HepG2 (cell line): ENCODE data around the gene PDZD2. TPM values are rescaled to one million over a fixed set of nuclear protein-coding genes. Genes with fewer than 3 reads are reported as not detected.
"Not testable (repeated sequence)": the region's sequence is repeated elsewhere in the genome, so short reads cannot be mapped to it uniquely, and the experiment has no call there.

Source experiments
- ATAC-seq: fragments of 200-7000 bp; cut with Tn5 transposase; 3 replicates; pipeline ENCODE4 v1.9.1; 2020; ENCODE audit warnings: mild to moderate bottlenecking, moderate library complexity
- BruUV-seq: library from RNA; stranded (reverse); fragments of 400-500 nt; replicated peaks from 2 replicates; lab custom pipeline; 2021; lab: Mats Ljungman, UMichigan
- CTCF ChIA-PET: fragments of 300-600 bp; formaldehyde crosslinking; extraction: SDS; loops from one replicate; lab custom pipeline; 2021; ENCODE audit warnings: low total read pairs, inconsistent platforms, low intra/inter-chr PET ratio; lab: Yijun Ruan, JAX
- POLR2A ChIA-PET: fragments of 350-600 bp; sonication (Branson Sonifier 250); formaldehyde crosslinking; loops from one replicate; lab custom pipeline; 2020; ENCODE audit warnings: antibody characterized with exemption, inconsistent platforms; lab: Yijun Ruan, JAX
- DNase-seq: peaks from one replicate; pipeline ENCODE4 v3.0.0-alpha.2; 2015; ENCODE audit warnings: low spot score
- FAIRE-seq: peaks from 3 replicates; lab custom pipeline; 2011; peaks lifted over from hg19 to GRCh38; lab: Jason Lieb, UNC
- H2AFZ ChIP-seq: one replicate; pipeline ENCODE4 v1.6.1; 2011; ENCODE audit warnings: low read length, inconsistent platforms
- H3K27ac ChIP-seq: fragments of 300-600 bp; 3 replicates; pipeline ENCODE4 v1.8.0; 2011; ENCODE audit warnings: mixed run types, mild to moderate bottlenecking, mixed read lengths, low read length, inconsistent platforms; ENCODE audit not compliant: insufficient read depth; ENCODE audit errors: extremely low read length
- H3K27me3 ChIP-seq, 2 experiments: fragments of 200-600 bp in 1 of 2; 2 replicates in 1 of 2; 3 replicates in 1 of 2; pipeline versions ENCODE4 v1.6.0 to v1.8.0; 2011; ENCODE audit warnings: low read length in 2 of 2, mild to moderate bottlenecking in 2 of 2, moderate library complexity in 2 of 2, inconsistent platforms in 1 of 2; ENCODE audit not compliant: insufficient read depth in 2 of 2, control insufficient read depth in 1 of 2
- H3K36me3 ChIP-seq, 2 experiments: fragments of 200-600 bp in 1 of 2; replicated peaks in 1 of 2; 2 replicates in 1 of 2; 3 replicates in 1 of 2; pipeline versions ENCODE4 v1.5.1 to v1.8.0; 2011; ENCODE audit warnings: low read length in 2 of 2, inconsistent platforms in 1 of 2; ENCODE audit not compliant: insufficient read depth in 2 of 2, control insufficient read depth in 1 of 2
- H3K4me1 ChIP-seq: 2 replicates; pipeline ENCODE4 v1.5.1; 2012; ENCODE audit warnings: low read length, inconsistent platforms; ENCODE audit not compliant: insufficient read depth
- H3K4me2 ChIP-seq: 2 replicates; pipeline ENCODE4 v1.6.0; 2011; ENCODE audit warnings: low read depth, low read length, inconsistent platforms
- H3K4me3 ChIP-seq, 3 experiments: fragments of 200-600 bp in 1 of 3; sonication (generic), shearing (Covaris generic) in 1 of 3; replicated peaks in 1 of 3; 2 replicates each; pipeline ENCODE4 v1.5.1; 2011 to 2016; ENCODE audit warnings: low read length in 3 of 3, inconsistent platforms in 2 of 3, low read depth in 2 of 3, mild to moderate bottlenecking in 2 of 3, control low read depth in 1 of 3, mixed read lengths in 1 of 3; ENCODE audit not compliant: insufficient read depth in 1 of 3
- H3K79me2 ChIP-seq: one replicate; pipeline ENCODE4 v1.6.1; 2011; ENCODE audit warnings: low read length, inconsistent platforms; ENCODE audit not compliant: insufficient read depth
- H3K9ac ChIP-seq: 2 replicates; pipeline ENCODE4 v1.6.0; 2011; ENCODE audit warnings: mild to moderate bottlenecking, low read depth, low read length, inconsistent platforms; ENCODE audit not compliant: insufficient read depth
- H3K9me3 ChIP-seq: 2 replicates; pipeline ENCODE4 v1.5.1; 2012; ENCODE audit warnings: mild to moderate bottlenecking, low read length
- H4K20me1 ChIP-seq: 2 replicates; pipeline ENCODE4 v1.6.0; 2011; ENCODE audit warnings: inconsistent platforms, mild to moderate bottlenecking, low read length, moderate library complexity; ENCODE audit not compliant: insufficient read depth
- CC2D1A ChIP-seq: sonication (generic); formaldehyde crosslinking; IDR thresholded peaks from 2 replicates; pipeline ENCODE4 v1.8.1; 2023; ENCODE audit warnings: mild to moderate bottlenecking, missing genetic modification reagents
- LCORL ChIP-seq, 2 experiments: fragments of 450-650 bp in 1 of 2; sonication (generic) in 1 of 2; formaldehyde crosslinking in 1 of 2; IDR thresholded peaks; 2 replicates each; pipeline versions ENCODE4 v1.5.0 to v1.6.1; 2017 to 2020; ENCODE audit warnings: antibody characterized with exemption in 1 of 2, missing genetic modification reagents in 1 of 2
- MAFK ChIP-seq, 2 experiments: IDR thresholded peaks in 1 of 2; conservative IDR thresholded peaks in 1 of 2; 2 replicates each; pipeline ENCODE4 v1.6.1; 2011; ENCODE audit warnings: improper control_type of control experiment in 2 of 2, low read length in 2 of 2
- SALL1 ChIP-seq: sonication (generic); formaldehyde crosslinking; IDR thresholded peaks from 2 replicates; pipeline ENCODE4 v1.8.0; 2022; ENCODE audit warnings: mild to moderate bottlenecking, missing genetic modification reagents
- SNAPC5 ChIP-seq: sonication (generic); formaldehyde crosslinking; IDR thresholded peaks from 2 replicates; pipeline ENCODE4 v1.8.1; 2023; ENCODE audit warnings: mild to moderate bottlenecking, missing genetic modification reagents, borderline replicate concordance
- ZBTB1 ChIP-seq: sonication (generic); formaldehyde crosslinking; IDR thresholded peaks from 2 replicates; pipeline ENCODE4 v1.4.0; 2020; ENCODE audit warnings: missing genetic modification reagents, borderline replicate concordance
- ZNF251 ChIP-seq: sonication (generic); formaldehyde crosslinking; IDR thresholded peaks from 2 replicates; pipeline ENCODE4 v1.9.0; 2021; ENCODE audit warnings: mild to moderate bottlenecking, missing genetic modification reagents
- ZNF326 ChIP-seq: sonication (generic); formaldehyde crosslinking; IDR thresholded peaks from 2 replicates; pipeline ENCODE4 v1.4.0; 2020; ENCODE audit warnings: missing genetic modification reagents, borderline replicate concordance
- ZNF713 ChIP-seq: sonication (generic); formaldehyde crosslinking; IDR thresholded peaks from 2 replicates; pipeline ENCODE4 v1.4.0; 2020; ENCODE audit warnings: mild to moderate bottlenecking, missing genetic modification reagents
- ZNF816 ChIP-seq: sonication (generic); formaldehyde crosslinking; IDR thresholded peaks from 2 replicates; pipeline ENCODE4 v1.8.0; 2022; ENCODE audit warnings: missing genetic modification reagents, mild to moderate bottlenecking, borderline replicate concordance
- WGBS: methylation state at CpG from one replicate; pipeline ENCODE4 v1.1.6; 2017; ENCODE audit warnings: low lambda C conversion rate; 5-methylcytosine and 5-hydroxymethylcytosine counted together
- in situ Hi-C: cut with HindIII; loops from 2 replicates; pipeline ENCODE4 v1.10.0; 2017; ENCODE audit warnings: low pct_unique_long_range_greater_than_20kb; ENCODE audit not compliant: extremely low pct_ligation_motif_present
- intact Hi-C: fragments of 100-400 bp; cut with micrococcal nuclease; formaldehyde crosslinking; loops from one replicate; pipeline ENCODE4 v1.10.0; 2022; ENCODE audit not compliant: unreplicated experiment
- polyA plus RNA-seq, 8 experiments: library from polyadenylated mRNA; depleted of rRNA in 3 of 8; stranded (reverse) in 7 of 8; unstranded in 1 of 8; fragments of >200 nt; fragmentation: Illumina TruSeq in 4 of 8; extraction: Trizol in 4 of 8; gene quantifications; 2 replicates each; pipeline versions ENCODE4 v1.2.1 to v1.2.3, GENCODE V29; 2011 to 2016; ENCODE audit warnings: low read depth in 4 of 8, missing spikeins in 1 of 8, mixed read lengths in 1 of 8; ENCODE audit not compliant: insufficient read depth in 1 of 8
- total RNA-seq, 5 experiments: library from RNA; depleted of rRNA; stranded (reverse); fragments of >200 nt; fragmentation: Illumina TruSeq; extraction: Trizol; gene quantifications; 2 replicates each; pipeline ENCODE4 v1.2.3, GENCODE V29; 2016; ENCODE audit warnings: low read depth in 1 of 5
- TF ChIP-seq, protein P1 (sequence below): sonication (generic); formaldehyde crosslinking; conservative IDR thresholded peaks from 2 replicates; pipeline ENCODE4 v1.4.0; 2020; ENCODE audit warnings: missing genetic modification reagents

The PDZD2 gene
- total and polyA plus RNA-seq, 2 of the 13 experiments (the other 11 are each of a cell fraction or from before 2014, with no cell fraction given): 0.04 TPM; not detected in 1

GRCh38 chr5:32078855-32079254 is 439.9 kb downstream of the PDZD2 start:
- H4K20me1 ChIP-seq, DNase-seq, H3K36me3 ChIP-seq, H3K79me2 ChIP-seq, H3K9me3 ChIP-seq, H3K4me3 ChIP-seq, H3K27me3 ChIP-seq, H3K27ac ChIP-seq, H3K4me1 ChIP-seq, H3K9ac ChIP-seq, FAIRE-seq, ATAC-seq, H3K4me2 ChIP-seq, POLR2A ChIA-PET, BruUV-seq, H2AFZ ChIP-seq, CTCF ChIA-PET: not testable (repeated sequence)
- intact Hi-C loops: loop anchor here (5.0 kb wide), 1 partner anchor 497 kb away; no protein-coding TSS in a partner anchor
- in situ Hi-C loops: loop anchor here (10.0 kb wide), 1 partner anchor 254 kb away; no protein-coding TSS in a partner anchor
- 63% methylated on average over 6 of the region's 6 CpGs for WGBS

GRCh38 chr5:32080565-32080964 is 441.6 kb downstream of the PDZD2 start:
- H3K4me3 ChIP-seq, CTCF ChIA-PET, H3K4me1 ChIP-seq, BruUV-seq, H4K20me1 ChIP-seq, H3K9ac ChIP-seq, DNase-seq, FAIRE-seq, POLR2A ChIA-PET, intact Hi-C loops, H3K4me2 ChIP-seq, H3K27ac ChIP-seq, H3K79me2 ChIP-seq, ATAC-seq, H3K9me3 ChIP-seq, H3K27me3 ChIP-seq, H3K36me3 ChIP-seq, H2AFZ ChIP-seq, in situ Hi-C loops: not testable (repeated sequence)
- 95% methylated on average over 1 of the region's 1 CpG for WGBS

DNA sequence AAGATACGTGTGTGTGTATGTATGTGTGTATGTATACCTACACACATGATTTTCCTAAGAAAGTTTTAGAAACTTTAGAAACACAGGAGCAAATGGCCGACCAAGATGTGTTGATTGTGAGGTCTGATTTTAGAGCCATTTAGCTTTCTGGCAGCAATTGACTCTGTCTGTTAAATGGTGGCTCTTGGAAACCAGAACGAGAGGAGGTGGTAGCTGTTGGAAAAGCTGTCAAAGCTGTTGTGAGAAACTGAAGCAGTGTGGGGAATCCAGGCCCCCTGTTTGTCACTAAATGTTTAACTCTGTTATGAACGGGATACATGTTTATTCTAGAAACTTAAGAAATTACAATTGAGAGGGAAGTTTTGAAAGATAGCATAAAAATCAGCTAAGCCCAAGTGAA is 443.8 kb downstream of the PDZD2 start:
- in situ Hi-C loops: no loop called here
- POLR2A ChIA-PET: no interaction called here
- no peak overlapping the region for H3K9ac ChIP-seq
- H3K9me3 ChIP-seq: no peaks in the 10 kb centered on the region
- no peaks in the 10 kb centered on the region for H4K20me1 ChIP-seq
- intact Hi-C loops: no loop called here
- H3K4me1 ChIP-seq: peaks cover 9% of the 10 kb centered on the region
- H3K4me2 ChIP-seq: no peak overlapping the region
- FAIRE-seq: no peak
- no peak overlapping the region for H2AFZ ChIP-seq
- H3K4me3 ChIP-seq: no peak overlapping the region
- no peak for ATAC-seq
- BruUV-seq: no TSS peak
- H3K79me2 ChIP-seq: no peaks in the 10 kb centered on the region
- H3K36me3 ChIP-seq: no peaks in the 10 kb centered on the region
- H3K27me3 ChIP-seq: no peaks in the 10 kb centered on the region
- no peak overlapping the region for H3K27ac ChIP-seq
- no peak for DNase-seq
- 18% methylated on average over 4 of the region's 4 CpGs for WGBS
- CTCF ChIA-PET: no interaction called here
- no peak for TF ChIP-seq SALL1 (CRISPR knock-in tag)
- no peak for TF ChIP-seq ZNF326 (CRISPR knock-in tag)
- TF ChIP-seq MAFK (conservative IDR thresholded peaks at IDR 0.05 in 1 of 2, IDR thresholded peaks at IDR 0.05 in 1 of 2; ENCODE audit: low read length in 2 of 2): no peak
- no peak for TF ChIP-seq CC2D1A
- TF ChIP-seq SNAPC5: no peak
- no peak for TF ChIP-seq ZNF816 (CRISPR knock-in tag)
- no peak for TF ChIP-seq ZBTB1 (CRISPR knock-in tag)
- TF ChIP-seq, protein P1, sequence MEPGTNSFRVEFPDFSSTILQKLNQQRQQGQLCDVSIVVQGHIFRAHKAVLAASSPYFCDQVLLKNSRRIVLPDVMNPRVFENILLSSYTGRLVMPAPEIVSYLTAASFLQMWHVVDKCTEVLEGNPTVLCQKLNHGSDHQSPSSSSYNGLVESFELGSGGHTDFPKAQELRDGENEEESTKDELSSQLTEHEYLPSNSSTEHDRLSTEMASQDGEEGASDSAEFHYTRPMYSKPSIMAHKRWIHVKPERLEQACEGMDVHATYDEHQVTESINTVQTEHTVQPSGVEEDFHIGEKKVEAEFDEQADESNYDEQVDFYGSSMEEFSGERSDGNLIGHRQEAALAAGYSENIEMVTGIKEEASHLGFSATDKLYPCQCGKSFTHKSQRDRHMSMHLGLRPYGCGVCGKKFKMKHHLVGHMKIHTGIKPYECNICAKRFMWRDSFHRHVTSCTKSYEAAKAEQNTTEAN: no peak
- no peak for TF ChIP-seq LCORL (IDR thresholded peaks at IDR 0.05)
- no peak for TF ChIP-seq LCORL (CRISPR knock-in tag; IDR thresholded peaks at IDR 0.05)
- no peak for TF ChIP-seq ZNF251 (CRISPR knock-in tag)
- TF ChIP-seq ZNF713 (CRISPR knock-in tag): no peak
